ENCODE data around the gene MZT1.

- no peak for TF ChIP-seq POLR2AphosphoS5 (IDR thresholded peaks at IDR 0.05)
- TF ChIP-seq REST (IDR thresholded peaks at IDR 0.05; ENCODE audit: borderline replicate concordance): no peak
- no peak for TF ChIP-seq CTCF (IDR thresholded peaks at IDR 0.05; ENCODE audit: poor library complexity, severe bottlenecking)
- TF ChIP-seq EZH2 (IDR thresholded peaks at IDR 0.05; ENCODE audit: borderline replicate concordance, insufficient read depth, low read length, poor library complexity, severe bottlenecking): no peak
- no peak for TF ChIP-seq MXI1 (conservative IDR thresholded peaks at IDR 0.05; ENCODE audit: poor library complexity, severe bottlenecking)
- TF ChIP-seq EP300 (conservative IDR thresholded peaks at IDR 0.05; ENCODE audit: poor library complexity, severe bottlenecking): no peak
- no peak for TF ChIP-seq TAF1 (IDR thresholded peaks at IDR 0.05; ENCODE audit: low read depth)
Observed at GRCh38 chr13:72745260-72745659, 17.8 kb upstream of the MZT1 start.

Measured in neural cell (in vitro differentiated cells).